Adrenal gland (tissue), 12 donors: ENCODE results near the gene MOCS2. TPM values are rescaled to one million over a fixed set of nuclear protein-coding genes. Genes with fewer than 3 reads are reported as not detected.

ENCODE experiments used
- DNase-seq, 7 donors: peaks; one replicate each; pipeline ENCODE4 v3.0.0-alpha.2; 2019 to 2020
- H3K27ac ChIP-seq, 5 donors: fragments of 200-600 bp; sonication (generic) in 4 of 5; 1 replicate in 3 of 5; 2 replicates in 2 of 5; pipeline versions ENCODE4 v1.5.1 to v1.8.0; 2016 to 2020; ENCODE audit warnings: mild to moderate bottlenecking in 1 of 5
- H3K27me3 ChIP-seq: fragments of 200-600 bp; 2 replicates; pipeline ENCODE4 v1.8.0; 2021
- H3K36me3 ChIP-seq, 2 donors: fragments of 200-600 bp; replicated peaks in 1 of 2; 1 replicate in 1 of 2; 2 replicates in 1 of 2; pipeline versions ENCODE4 v1.5.1 to v1.8.0; 2018 to 2022
- H3K4me1 ChIP-seq, 2 donors: fragments of 200-600 bp; replicated peaks in 1 of 2; 1 replicate in 1 of 2; 2 replicates in 1 of 2; pipeline versions ENCODE4 v1.5.1 to v1.8.0; 2018 to 2021
- H3K4me3 ChIP-seq, 4 donors: fragments of 200-600 bp; sonication (generic) in 3 of 4; one replicate each; pipeline ENCODE4 v1.5.1; 2016 to 2018
- H3K9me3 ChIP-seq, 3 donors: fragments of 200-600 bp; sonication (generic) in 1 of 3; replicated peaks in 1 of 3; 1 replicate in 2 of 3; 2 replicates in 1 of 3; pipeline versions ENCODE4 v1.5.1 to v1.8.0; 2016 to 2021
- CTCF ChIP-seq, 6 experiments: fragments of 450-650 bp in 4 of 6; fragments of 200-600 bp in 2 of 6; sonication (generic) in 1 of 6; IDR thresholded peaks; 1 replicate in 5 of 6; 2 replicates in 1 of 6; pipeline versions ENCODE4 v1.5.1 to v1.8.0; 2016 to 2021; ENCODE audit warnings: antibody characterized with exemption in 6 of 6, mild to moderate bottlenecking in 2 of 6, moderate library complexity in 1 of 6
- POLR2A ChIP-seq, 2 donors: fragments of 450-650 bp; IDR thresholded peaks; one replicate each; pipeline ENCODE4 v1.6.1; 2017; ENCODE audit warnings: antibody characterized with exemption in 2 of 2, mild to moderate bottlenecking in 2 of 2, moderate library complexity in 1 of 2
- WGBS, 4 donors: extraction: QIAGEN DNeasy Blood & Tissue Kit in 2 of 4; methylation state at CpG; one replicate each; pipeline versions ENCODE4 v1.1.5 to v1.1.7; 2013 to 2017; 5-methylcytosine and 5-hydroxymethylcytosine counted together
- intact Hi-C, 2 donors: fragments of 100-400 bp; cut with DNase I; formaldehyde crosslinking; loops; one replicate each; pipeline versions ENCODE4 v1.14.1 to v1.15.0; 2022 to 2023
- polyA plus RNA-seq, 3 donors: library from polyadenylated mRNA; stranded (reverse); fragments of 200-250 nt in 2 of 3; fragments of 350-450 nt in 1 of 3; fragmentation: Illumina TruSeq in 1 of 3; extraction: RNeasy Lipid Tissue Mini Kit (QIAGEN cat#74804) in 1 of 3; gene quantifications; one replicate each; pipeline ENCODE4 v1.2.3, GENCODE V29; 2013 to 2014
- total RNA-seq, 9 donors: library from RNA; depleted of rRNA in 4 of 9; stranded (reverse); fragments of >200 nt in 4 of 9; fragments of 120-200 nt in 1 of 9; fragmentation: NEBNext Ultra II Directional in 1 of 9; extraction: Animal tissue kit (Norgen Biotek cat#: 25700) in 1 of 9; gene quantifications; one replicate each; pipeline versions ENCODE4 v1.1.0 to v1.2.4, GENCODE V29; 2013 to 2023
- donor health status: healthy with polysubstance abuse.
- donor health status: Bipolar disorder and iron deficiency.
- donor health status: DM: yes; HTN: yes; CAD: no.
- donor health status: DM: no; HTN: no; CAD: no.
- donor health status: DM: no; HTN: no; CAD: no.
- donor health status: DM: yes; HTN: yes; CAD: no.

Gene MOCS2
- total and polyA plus RNA-seq, 12 donors = 38.2 to 204 (median 82.1) TPM

DNA sequence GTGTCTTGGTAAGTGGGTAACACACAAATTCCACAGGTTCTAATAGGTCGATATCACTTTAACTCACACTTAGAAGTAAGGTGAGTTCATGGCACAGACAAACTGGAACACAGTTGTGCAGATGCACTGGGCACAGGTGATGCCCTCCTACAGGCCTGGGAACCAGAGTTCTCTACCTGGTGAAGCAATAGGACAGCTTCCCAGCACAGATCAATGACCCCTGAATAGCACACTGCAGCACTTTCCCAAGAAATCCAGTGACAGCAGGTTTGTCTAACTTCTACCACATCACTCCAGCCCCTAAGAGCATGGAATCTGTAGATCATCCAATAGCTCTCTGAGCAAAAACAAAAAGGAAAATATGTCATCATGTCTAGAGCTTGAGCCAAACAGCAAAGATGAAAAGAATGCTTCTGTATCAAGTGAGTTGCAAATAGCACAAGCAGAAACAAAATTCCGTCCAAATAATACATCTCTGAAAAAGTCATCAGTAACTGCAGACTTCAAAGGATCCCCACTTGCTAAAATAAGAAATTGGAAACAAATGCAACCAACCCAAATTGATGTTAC lies 33.5 kb downstream of the MOCS2 start:
- WGBS, 4 donors = 68 to 81% (median 76%) methylated on average over 2 of the region's 2 CpGs
- TF ChIP-seq POLR2A (IDR thresholded peaks at IDR 0.05) (no peak), CTCF (IDR thresholded peaks at IDR 0.05) (no peak)
- no peaks in the 10 kb centered on the region for H3K9me3 ChIP-seq
- H3K4me3 ChIP-seq = no peak overlapping the region
- H3K27me3 ChIP-seq = no peaks in the 10 kb centered on the region
- intact Hi-C loops = no loop called here
- peaks cover 0 to 10% of the 10 kb centered on the region in 2 donors for H3K4me1 ChIP-seq
- no peak for DNase-seq
- H3K36me3 ChIP-seq = peaks cover 0 to 41% of the 10 kb centered on the region in 2 donors
- no peak overlapping the region for H3K27ac ChIP-seq

- H3K36me3 ChIP-seq = peaks cover 0 to 29% of the 10 kb centered on the region in 2 donors
- H3K4me1 ChIP-seq = peaks cover 0 to 10% of the 10 kb centered on the region in 2 donors
- no peak overlapping the region for H3K4me3 ChIP-seq
- WGBS, 4 donors = 17 to 40% (median 27%) methylated on average over 2 of the region's 2 CpGs
- no peak for TF ChIP-seq POLR2A (IDR thresholded peaks at IDR 0.05)
- no peak for TF ChIP-seq CTCF (IDR thresholded peaks at IDR 0.05)
- peak overlapping the region in 1 of 5 donors; percentile 7 for H3K27ac ChIP-seq
- no peaks in the 10 kb centered on the region for H3K9me3 ChIP-seq
- DNase-seq = peak; percentile 29 to 81 (median 74)
- no peaks in the 10 kb centered on the region for H3K27me3 ChIP-seq
- intact Hi-C loops = no loop called here
Observed at GRCh38 chr5:53073348-53073747, 36.2 kb downstream of the MOCS2 start.

- Histone ChIP-seq H3K27ac (peak overlapping the region in 2 of 5 donors; percentile 7 to 43), H3K4me3 (no peak overlapping the region), H3K27me3 (no peaks in the 10 kb centered on the region), H3K9me3 (no peaks in the 10 kb centered on the region), H3K36me3 (peaks cover 0 to 28% of the 10 kb centered on the region in 2 donors), H3K4me1 (peaks cover 0 to 10% of the 10 kb centered on the region in 2 donors)
- TF ChIP-seq CTCF (IDR thresholded peaks at IDR 0.05) (no peak), POLR2A (IDR thresholded peaks at IDR 0.05) (no peak)
- peak; percentile 20 to 57 (median 43) for DNase-seq
- 60 to 66% (median 62%) methylated on average over 2 of the region's 2 CpGs for WGBS, 4 donors
- intact Hi-C loops = no loop called here
Observed at GRCh38 chr5:53071738-53072137, 37.8 kb downstream of the MOCS2 start.

DNA sequence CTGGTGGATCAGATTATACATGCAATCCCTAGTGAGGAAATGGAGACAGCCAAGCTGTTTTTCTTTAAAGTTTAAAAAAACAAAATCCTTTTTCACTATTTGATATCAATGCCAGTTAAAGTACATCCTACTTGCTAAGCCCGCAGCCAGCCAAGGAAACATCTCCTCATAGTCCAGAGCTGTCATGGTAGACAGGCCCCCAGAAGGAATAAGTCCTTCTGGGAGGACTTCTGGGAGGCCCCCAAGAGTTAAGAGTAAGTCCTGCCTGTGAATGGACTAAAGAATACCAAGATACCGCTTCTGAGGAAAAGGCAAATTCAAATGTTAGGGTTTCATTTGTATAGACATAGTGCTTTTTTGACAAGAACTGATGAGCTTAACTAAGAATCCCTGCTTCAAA lies 38.3 kb downstream of the MOCS2 start:
- Histone ChIP-seq H3K9me3 (no peaks in the 10 kb centered on the region), H3K27me3 (no peaks in the 10 kb centered on the region), H3K4me1 (peaks cover 0 to 10% of the 10 kb centered on the region in 2 donors), H3K27ac (peak overlapping the region in 2 of 5 donors; percentile 7 to 43), H3K4me3 (no peak overlapping the region), H3K36me3 (peaks cover 0 to 25% of the 10 kb centered on the region in 2 donors)
- intact Hi-C loops = no loop called here
- TF ChIP-seq POLR2A (IDR thresholded peaks at IDR 0.05) (no peak), CTCF (IDR thresholded peaks at IDR 0.05) (no peak)
- no peak for DNase-seq
- WGBS, 4 donors = 74 to 86% (median 81%) methylated on average over 2 of the region's 2 CpGs
